ENCODE data around the gene WDR74.
"Not testable (repeated sequence)": the region's sequence is repeated elsewhere in the genome, so short reads cannot be mapped to it uniquely, and the experiment has no call there.

WDR74 gene

GRCh38 chr11:62841361-62842170, 2.2 kb upstream of the WDR74 start:
- DNase-seq (ENCODE audit: low read depth in 2 of 2), result peak; percentile 66 to 68

GRCh38 chr11:62840721-62841360, 1.5 kb upstream of the WDR74 start:
- peak; percentile 45 to 46 for DNase-seq (ENCODE audit: low read depth in 2 of 2)

DNA sequence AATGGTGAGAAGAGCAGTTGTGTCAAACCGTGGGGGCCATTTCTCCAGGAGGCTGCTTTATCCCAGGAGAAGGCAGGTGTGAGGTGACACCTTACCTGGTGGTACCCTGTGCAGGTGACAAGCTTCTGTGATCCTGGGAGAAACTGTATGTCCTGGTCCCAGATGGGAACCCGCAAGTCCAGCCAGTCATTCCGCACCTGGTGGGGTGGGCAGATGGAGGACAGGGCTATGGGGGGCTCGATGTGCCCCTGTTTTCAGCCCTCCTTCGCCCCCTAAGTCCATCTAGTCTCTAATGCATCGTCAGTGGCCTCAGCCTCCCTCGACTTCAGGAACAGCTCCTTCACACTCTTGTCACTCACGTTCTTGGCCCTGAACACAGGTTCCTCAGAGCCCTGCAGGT, 4.1 kb downstream of the WDR74 start:
- DNase-seq (ENCODE audit: low read depth in 2 of 2), result no peak

DNA sequence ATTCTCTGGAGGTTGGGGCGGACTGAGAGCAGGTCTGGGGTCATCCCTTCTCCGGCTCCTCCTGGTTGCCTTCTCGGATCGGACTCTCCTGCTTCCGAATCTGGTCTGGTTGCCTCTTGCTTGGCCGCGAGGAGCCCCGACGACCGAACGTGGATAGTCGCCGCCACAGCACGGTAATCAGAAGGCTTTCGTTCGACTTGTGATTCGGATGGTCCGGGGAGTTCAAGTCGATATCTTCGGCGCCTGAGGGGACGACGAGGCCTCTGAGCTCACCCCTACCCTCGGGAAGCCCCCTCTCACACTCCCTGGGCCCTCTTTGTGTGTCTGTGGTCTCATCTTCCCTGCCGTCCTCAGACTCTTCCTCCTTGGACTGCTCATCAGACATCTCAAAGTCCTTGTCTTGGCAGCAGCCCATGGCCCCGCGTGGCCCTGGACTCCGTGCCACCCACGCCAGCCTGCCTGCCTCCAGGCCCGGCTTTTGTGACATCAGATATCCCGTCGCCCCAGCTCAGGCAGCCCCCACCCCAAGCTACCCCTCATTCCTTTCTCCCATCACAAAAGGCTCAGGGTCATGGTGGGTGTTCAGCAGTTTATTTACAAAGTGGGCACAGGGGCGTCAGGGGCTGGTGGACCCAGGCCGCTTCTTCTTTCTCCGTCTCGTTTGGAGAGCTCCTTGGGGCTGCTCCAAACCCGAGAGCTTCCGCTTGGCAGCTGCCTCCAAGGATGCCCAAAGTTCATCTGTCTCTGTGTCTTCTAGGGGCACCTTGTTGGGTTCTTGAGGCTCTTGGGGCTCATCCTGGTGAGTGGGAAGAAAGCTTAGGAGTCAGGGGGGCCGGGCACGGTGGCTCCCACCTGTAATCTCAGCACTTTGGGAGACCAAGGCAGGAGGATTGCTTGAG, 6.8 kb downstream of the WDR74 start, which contains the start of gene TEX54:
Gene TEX54, minus strand, starts transcription at position 506 of the 899 bp plus-strand sequence.
- DNase-seq (ENCODE audit: low read depth in 2 of 2), result peak in 1 of 2 donors; percentile 2

GRCh38 chr11:62831520-62832335, 7.7 kb downstream of the WDR74 start, which contains the start of gene STX5:
TSS of gene STX5 (minus strand) at chr11:62832051. CDS start at chr11:62831243, 808 bp downstream.
- peak; percentile 98 to 99 for DNase-seq (ENCODE audit: low read depth in 2 of 2)

GRCh38 chr11:62830904-62831519, 8.4 kb downstream of the WDR74 start:
- DNase-seq (ENCODE audit: low read depth in 2 of 2), result no peak

DNA sequence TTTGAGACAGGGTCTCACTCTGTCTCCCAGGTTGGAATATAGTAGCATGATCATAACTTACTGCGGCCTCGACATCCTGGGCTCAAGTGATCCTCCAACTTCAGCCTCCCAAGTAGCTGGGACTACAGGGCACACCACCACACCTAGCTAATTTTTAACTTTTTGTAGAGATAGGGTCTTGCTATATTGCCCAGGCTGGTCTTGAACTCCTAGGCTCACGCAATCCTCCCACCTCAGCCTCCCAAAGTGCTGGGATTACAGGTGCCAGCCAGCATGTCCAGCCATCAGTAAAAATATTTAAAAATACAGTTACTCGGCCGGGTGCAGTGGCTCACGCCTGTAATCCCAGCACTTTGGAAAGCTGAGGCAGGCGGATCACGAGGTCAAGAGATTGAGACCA, 11.3 kb downstream of the WDR74 start:
- DNase-seq (ENCODE audit: low read depth in 2 of 2), result not testable (repeated sequence)

- no peak for DNase-seq (ENCODE audit: low read depth in 2 of 2)
Measured at GRCh38 chr11:62823677-62824076, 15.7 kb downstream of the WDR74 start.

GRCh38 chr11:62817129-62817528, 22.3 kb downstream of the WDR74 start:
- no peak for DNase-seq (ENCODE audit: low read depth in 2 of 2)

DNA sequence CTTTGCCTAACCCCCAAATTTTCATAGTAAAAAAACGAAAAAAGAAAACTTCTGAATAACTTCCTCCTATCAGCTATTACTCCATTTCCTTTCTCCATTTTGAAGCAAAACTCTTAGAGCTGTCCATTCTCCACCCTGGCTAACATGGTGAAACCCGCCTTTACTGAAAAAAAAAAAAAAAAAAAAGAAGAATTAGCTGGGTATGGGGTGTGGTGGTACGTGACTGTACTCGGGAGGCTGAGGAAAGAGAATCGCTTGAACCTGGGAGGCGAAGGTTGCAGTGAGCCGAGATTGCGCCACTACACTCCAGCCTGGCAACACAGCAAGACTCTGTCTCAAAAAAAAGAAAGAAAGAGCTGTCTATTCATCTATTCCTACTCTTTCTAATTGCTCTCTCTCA, 22.8 kb downstream of the WDR74 start:
- no peak for DNase-seq (ENCODE audit: low read depth in 2 of 2)

GRCh38 chr11:62811659-62812058, 27.7 kb downstream of the WDR74 start:
- DNase-seq (ENCODE audit: low read depth in 2 of 2), result no peak

GRCh38 chr11:62810748-62811147, 28.6 kb downstream of the WDR74 start:
- no peak for DNase-seq (ENCODE audit: low read depth in 2 of 2)

DNA sequence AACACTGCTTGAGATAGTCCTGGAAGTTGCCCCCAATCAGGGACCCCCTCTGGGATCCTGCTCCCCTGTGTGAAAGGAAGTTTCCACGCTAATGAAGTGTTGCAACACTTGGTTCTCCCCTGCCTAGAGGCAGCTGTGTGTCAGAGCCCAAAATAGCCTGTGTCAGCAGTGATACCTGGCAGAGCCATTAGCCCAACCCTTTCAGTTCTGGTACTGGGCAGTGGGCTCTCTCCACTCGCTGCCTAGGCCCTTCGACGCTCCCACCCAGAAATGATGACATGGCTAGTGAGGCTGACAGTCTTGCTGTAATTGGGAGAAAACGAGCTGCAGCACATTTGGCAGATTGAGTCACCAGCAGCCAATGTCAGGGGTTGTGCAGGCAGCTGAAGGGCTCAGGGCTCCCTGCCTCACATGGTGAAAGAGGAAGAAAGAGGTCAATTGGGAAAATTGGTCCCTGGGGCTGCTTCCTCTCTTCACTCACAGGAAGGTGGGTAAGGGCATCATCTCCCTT, 32.7 kb downstream of the WDR74 start:
- no peak for DNase-seq (ENCODE audit: low read depth in 2 of 2)

GRCh38 chr11:62805961-62806441, 33.4 kb downstream of the WDR74 start:
- no peak for DNase-seq (ENCODE audit: low read depth in 2 of 2)

DNA sequence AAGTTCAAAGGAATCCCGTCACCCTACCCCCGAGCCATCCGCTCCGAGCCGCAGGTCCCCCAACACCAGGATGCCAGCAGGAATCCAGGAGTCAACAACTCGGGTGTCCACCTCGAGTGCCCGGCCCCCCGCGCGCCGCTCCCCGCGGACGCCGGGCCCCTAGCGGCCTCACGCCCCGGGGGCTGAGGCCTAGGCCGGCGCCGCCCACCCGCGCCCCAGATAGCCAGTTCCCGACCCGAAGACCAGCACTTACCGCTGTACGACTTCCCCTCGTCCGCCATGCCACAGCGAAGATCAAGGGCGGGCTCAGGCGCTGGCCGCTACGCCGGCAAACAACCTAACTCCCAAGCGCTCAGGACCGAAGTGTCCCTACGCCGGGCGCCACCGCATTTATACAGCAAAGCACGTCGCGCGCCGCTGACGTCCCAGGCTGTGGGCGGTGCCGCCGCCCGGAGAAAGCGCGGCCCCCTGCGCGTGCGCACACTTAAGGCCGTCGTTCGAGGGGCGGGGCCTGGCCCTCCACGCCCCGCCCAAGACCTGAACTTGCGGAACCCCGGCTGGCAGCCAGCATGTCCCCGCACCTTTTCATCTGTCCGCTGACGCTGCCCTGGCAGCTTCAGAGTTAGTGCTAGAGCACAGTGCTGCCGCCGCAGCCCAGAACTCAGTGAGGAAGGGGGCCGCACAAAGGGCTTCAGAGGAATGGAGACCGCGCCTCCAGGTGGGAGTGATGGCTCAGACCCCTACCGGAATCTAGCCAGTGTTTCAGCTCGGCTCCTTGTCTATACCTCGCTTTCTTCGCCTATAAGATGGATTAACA, 34.1 kb downstream of the WDR74 start, which contains the start of gene NXF1:
Gene NXF1, minus strand, starts transcription at position 365 of the 817 bp plus-strand sequence. Its CDS starts 84 bp downstream, at position 281.
- DNase-seq (ENCODE audit: low read depth in 2 of 2), result peak; percentile 94 to 96

- DNase-seq (ENCODE audit: low read depth in 2 of 2), result no peak
Measured at GRCh38 chr11:62804310-62805075, 34.9 kb downstream of the WDR74 start.

DNA sequence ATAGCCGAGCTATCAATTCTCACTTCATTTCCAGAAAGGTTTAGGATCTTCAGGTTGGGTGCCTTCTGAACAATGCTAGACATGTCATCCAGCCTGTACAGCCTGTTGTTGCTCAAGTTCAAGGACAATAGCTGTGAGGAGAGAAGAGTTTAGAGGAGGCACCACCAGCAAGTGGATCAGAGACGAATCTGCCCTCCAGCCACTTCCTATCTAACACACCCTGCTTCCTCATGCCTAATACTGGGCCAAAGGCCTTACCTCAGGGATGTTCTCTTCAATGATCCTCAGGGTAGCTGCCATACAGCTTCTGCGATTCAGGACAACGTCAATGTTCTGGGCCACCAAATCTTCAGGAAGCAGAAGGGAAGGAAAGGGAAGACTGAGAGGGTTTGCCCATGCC, 38.3 kb downstream of the WDR74 start:
- no peak for DNase-seq (ENCODE audit: low read depth in 2 of 2)

GRCh38 chr11:62799486-62799885, 39.9 kb downstream of the WDR74 start:
- no peak for DNase-seq (ENCODE audit: low read depth in 2 of 2)

- no peak for DNase-seq (ENCODE audit: low read depth in 2 of 2)
Measured at GRCh38 chr11:62796281-62796680, 43.1 kb downstream of the WDR74 start.
